GM12878 (cell line): ENCODE measurements around the gene RFX3. TPM values are rescaled to one million over a fixed set of nuclear protein-coding genes. Genes with fewer than 3 reads are reported as not detected.

Experiments used
- ATAC-seq: fragments of 200-7000 bp; cut with Tn5 transposase; 3 replicates; pipeline ENCODE4 v1.9.1; 2020; ENCODE audit warnings: mild to moderate bottlenecking, moderate library complexity
- BruUV-seq: library from RNA; stranded (reverse); fragments of 400-500 nt; replicated peaks from 2 replicates; lab custom pipeline; 2021; lab: Mats Ljungman, UMichigan
- CTCF ChIA-PET: fragments of 300-600 bp; sonication (Branson Sonifier 250); formaldehyde crosslinking; extraction: SDS; loops from one replicate; lab custom pipeline; 2021; ENCODE audit warnings: inconsistent platforms; lab: Yijun Ruan, JAX
- POLR2A ChIA-PET: fragments of 350-600 bp; formaldehyde crosslinking; extraction: SDS; loops from one replicate; lab custom pipeline; 2021; ENCODE audit warnings: inconsistent platforms; lab: Charles Lee
- RAD21 ChIA-PET: fragments of 300-600 bp; sonication (Branson Sonifier 250); formaldehyde crosslinking; loops from one replicate; lab custom pipeline; 2023; ENCODE audit warnings: antibody characterized with exemption; ENCODE audit not compliant: unreplicated experiment; lab: Charles Lee
- SMC1A ChIA-PET: fragments of 300-600 bp; sonication (Branson Sonifier 250); formaldehyde crosslinking; loops from one replicate; lab custom pipeline; 2023; ENCODE audit not compliant: unreplicated experiment, uncharacterized antibody; lab: Charles Lee
- DNase-seq: peaks from one replicate; pipeline ENCODE4 v3.0.0-alpha.2; 2011; ENCODE audit warnings: low read depth, low spot score
- FAIRE-seq: peaks from 3 replicates; lab custom pipeline; 2011; peaks lifted over from hg19 to GRCh38; lab: Jason Lieb, UNC
- H2AFZ ChIP-seq: 2 replicates; pipeline ENCODE4 v1.6.0; 2011; ENCODE audit warnings: low read depth, low read length, control low read depth; ENCODE audit not compliant: control insufficient read depth
- H3K27ac ChIP-seq: 2 replicates; pipeline ENCODE4 v1.5.1; 2011; ENCODE audit warnings: control low read depth; ENCODE audit not compliant: control insufficient read depth, insufficient read depth
- H3K27me3 ChIP-seq, 2 experiments: replicated peaks in 1 of 2; 2 replicates each; pipeline versions ENCODE4 v1.6.0 to v1.6.1; 2011; ENCODE audit warnings: low read length in 1 of 2; ENCODE audit not compliant: control insufficient read depth in 2 of 2, insufficient read depth in 2 of 2
- H3K36me3 ChIP-seq, 2 experiments: 2 replicates each; pipeline ENCODE4 v1.5.1; 2011; ENCODE audit warnings: low read length in 1 of 2; ENCODE audit not compliant: control insufficient read depth in 2 of 2, insufficient read depth in 2 of 2
- H3K4me1 ChIP-seq: 2 replicates; pipeline ENCODE4 v1.6.1; 2011; ENCODE audit warnings: mild to moderate bottlenecking, low read length, moderate library complexity, mixed read lengths; ENCODE audit not compliant: control insufficient read depth, insufficient read depth
- H3K4me2 ChIP-seq: 2 replicates; pipeline ENCODE4 v1.6.0; 2011; ENCODE audit warnings: control low read depth; ENCODE audit not compliant: control insufficient read depth, insufficient read depth
- H3K4me3 ChIP-seq: fragments of 200-600 bp; sonication (generic); 2 replicates; pipeline ENCODE4 v1.5.1; 2016
- H3K79me2 ChIP-seq: 2 replicates; pipeline ENCODE4 v1.6.0; 2011; ENCODE audit warnings: low read length; ENCODE audit not compliant: control insufficient read depth, insufficient read depth
- H3K9ac ChIP-seq: 2 replicates; pipeline ENCODE4 v1.8.0; 2011; ENCODE audit warnings: low read length, control low read depth, mixed read lengths; ENCODE audit not compliant: control insufficient read depth, insufficient read depth
- H3K9me3 ChIP-seq: replicated peaks from 3 replicates; pipeline ENCODE4 v1.5.1; 2011; ENCODE audit warnings: mild to moderate bottlenecking, low read length; ENCODE audit not compliant: control insufficient read depth, insufficient read depth
- H4K20me1 ChIP-seq: 2 replicates; pipeline ENCODE4 v1.6.0; 2011; ENCODE audit not compliant: control insufficient read depth, insufficient read depth
- ATF2 ChIP-seq: IDR thresholded peaks from 2 replicates; pipeline ENCODE4 v1.6.1; 2012; ENCODE audit warnings: low read length, inconsistent platforms
- BACH1 ChIP-seq: fragments of 450-650 bp; IDR thresholded peaks from 2 replicates; pipeline ENCODE4 v1.6.1; 2017; ENCODE audit warnings: mild to moderate bottlenecking, borderline replicate concordance
- CEBPB ChIP-seq, 2 experiments: fragments of 150-350 bp in 1 of 2; IDR thresholded peaks; 2 replicates each; pipeline ENCODE4 v1.6.1; 2012 to 2014; ENCODE audit warnings: low read depth in 2 of 2, low read length in 2 of 2, borderline replicate concordance in 1 of 2, inconsistent platforms in 1 of 2
- CHD1 ChIP-seq: IDR thresholded peaks from 2 replicates; pipeline ENCODE4 v1.6.1; 2012; ENCODE audit warnings: low read depth, low read length, improper control_type of control experiment
- KAT2A ChIP-seq: conservative IDR thresholded peaks from 2 replicates; pipeline ENCODE4 v1.6.1; 2011; ENCODE audit warnings: low read depth, low read length; ENCODE audit not compliant: control insufficient read depth
- NFIC ChIP-seq: IDR thresholded peaks from 2 replicates; pipeline ENCODE4 v1.6.1; 2012; ENCODE audit warnings: low read depth, mild to moderate bottlenecking, inconsistent platforms, low read length, moderate library complexity
- NRF1 ChIP-seq: conservative IDR thresholded peaks from 2 replicates; pipeline ENCODE4 v1.6.1; 2011; ENCODE audit warnings: mild to moderate bottlenecking, low read depth, low read length, improper control_type of control experiment
- POU2F2 ChIP-seq: IDR thresholded peaks from 3 replicates; pipeline ENCODE4 v1.6.1; 2011; ENCODE audit warnings: low read depth, mild to moderate bottlenecking, low read length, borderline replicate concordance
- RUNX3 ChIP-seq: IDR thresholded peaks from 2 replicates; pipeline ENCODE4 v1.6.1; 2012; ENCODE audit warnings: low read length, inconsistent platforms
- SIN3A ChIP-seq: IDR thresholded peaks from 2 replicates; pipeline ENCODE4 v1.6.1; 2012; ENCODE audit warnings: low read depth, low read length, improper control_type of control experiment
- SMARCA5 ChIP-seq: fragments of 450-650 bp; IDR thresholded peaks from 2 replicates; pipeline ENCODE4 v1.6.1; 2017; ENCODE audit warnings: mild to moderate bottlenecking
- SMC3 ChIP-seq: IDR thresholded peaks from 2 replicates; pipeline ENCODE4 v1.6.1; 2011; ENCODE audit warnings: low read length, improper control_type of control experiment, borderline replicate concordance
- TCF12 ChIP-seq: IDR thresholded peaks from 2 replicates; pipeline ENCODE4 v1.6.1; 2011; ENCODE audit warnings: low read depth, mild to moderate bottlenecking, low read length
- ZNF274 ChIP-seq: IDR thresholded peaks from one replicate; pipeline ENCODE4 v1.8.0; 2011; ENCODE audit not compliant: insufficient read length, insufficient read depth
- ZSCAN29 ChIP-seq: fragments of 450-650 bp; IDR thresholded peaks from 2 replicates; pipeline ENCODE4 v1.6.1; 2017; ENCODE audit warnings: mild to moderate bottlenecking, moderate library complexity
- in situ Hi-C: fragments of 300-500 bp; cut with MboI; formaldehyde crosslinking; loops from 9 replicates; pipeline ENCODE4 v1.14.3; 2018; ENCODE audit warnings: mixed read lengths
- intact Hi-C: fragments of 100-400 bp; cut with micrococcal nuclease; formaldehyde crosslinking; loops from one replicate; pipeline ENCODE4 v1.14.2; 2022; ENCODE audit not compliant: unreplicated experiment
- polyA plus RNA-seq, 11 experiments: library from polyadenylated mRNA; depleted of rRNA in 4 of 11; unstranded in 6 of 11; stranded (reverse) in 5 of 11; fragments of >200 nt; fragmentation: Nextera tagmentation in 4 of 11; fragmentation: Illumina TruSeq in 1 of 11; extraction: Ambion mirVana in 4 of 11; extraction: Trizol in 1 of 11; gene quantifications; 1 replicate in 1 of 11; 2 replicates in 10 of 11; pipeline versions ENCODE4 v1.2.1 to v1.2.3, GENCODE V29; 2011 to 2016; ENCODE audit warnings: inconsistent platforms in 2 of 11, missing spikeins in 2 of 11, low read depth in 1 of 11
- total RNA-seq, 4 experiments: library from RNA; depleted of rRNA in 3 of 4; stranded (reverse); fragments of >200 nt in 3 of 4; fragmentation: Illumina TruSeq in 1 of 4; extraction: Trizol in 1 of 4; gene quantifications; 2 replicates each; pipeline versions ENCODE4 v1.2.1 to v1.2.3, GENCODE V29; 2013 to 2021
- TF ChIP-seq, protein P1 (sequence below): fragments of 450-650 bp; IDR thresholded peaks from 2 replicates; pipeline ENCODE4 v1.6.1; 2017; ENCODE audit warnings: mild to moderate bottlenecking, moderate library complexity
- TF ChIP-seq, protein P2 (sequence below): fragments of 150-350 bp; IDR thresholded peaks from 2 replicates; pipeline ENCODE4 v1.6.1; 2016; ENCODE audit warnings: low read depth, low read length

Gene RFX3
- total and polyA plus RNA-seq, 10 of the 15 experiments (the other 5 are each of a cell fraction or from before 2014, with no cell fraction given): 1.2 to 26.4 (median 6.7) TPM

DNA sequence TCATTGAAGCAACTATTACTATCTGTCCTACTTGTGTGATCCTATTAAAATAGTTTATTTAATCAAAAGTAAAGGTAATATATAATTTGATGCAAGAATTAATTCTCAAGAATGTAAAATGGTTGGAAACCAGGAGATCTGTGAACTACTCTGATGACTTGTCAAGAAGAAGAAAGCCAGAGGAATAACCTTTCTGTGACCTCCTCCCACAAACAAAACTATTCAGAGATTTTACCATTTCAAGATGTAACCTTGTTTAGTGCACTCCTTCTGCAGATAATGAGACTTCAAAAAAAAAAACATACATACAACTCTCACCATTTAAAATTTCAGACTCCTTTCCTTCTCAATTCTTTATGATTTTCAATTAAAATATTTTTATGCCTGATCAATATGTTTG, 79.5 kb downstream of the RFX3 start:
- RAD21 ChIA-PET: no interaction called here
- no peaks in the 10 kb centered on the region for H3K9me3 ChIP-seq
- FAIRE-seq: peak; percentile 35
- POLR2A ChIA-PET: no interaction called here
- no peaks in the 10 kb centered on the region for H3K27me3 ChIP-seq
- no peak overlapping the region for H3K27ac ChIP-seq
- H4K20me1 ChIP-seq: no peaks in the 10 kb centered on the region
- DNase-seq: no peak
- H3K36me3 ChIP-seq: no peaks in the 10 kb centered on the region
- SMC1A ChIA-PET: no interaction called here
- ATAC-seq: no peak
- TF ChIP-seq, protein P1, sequence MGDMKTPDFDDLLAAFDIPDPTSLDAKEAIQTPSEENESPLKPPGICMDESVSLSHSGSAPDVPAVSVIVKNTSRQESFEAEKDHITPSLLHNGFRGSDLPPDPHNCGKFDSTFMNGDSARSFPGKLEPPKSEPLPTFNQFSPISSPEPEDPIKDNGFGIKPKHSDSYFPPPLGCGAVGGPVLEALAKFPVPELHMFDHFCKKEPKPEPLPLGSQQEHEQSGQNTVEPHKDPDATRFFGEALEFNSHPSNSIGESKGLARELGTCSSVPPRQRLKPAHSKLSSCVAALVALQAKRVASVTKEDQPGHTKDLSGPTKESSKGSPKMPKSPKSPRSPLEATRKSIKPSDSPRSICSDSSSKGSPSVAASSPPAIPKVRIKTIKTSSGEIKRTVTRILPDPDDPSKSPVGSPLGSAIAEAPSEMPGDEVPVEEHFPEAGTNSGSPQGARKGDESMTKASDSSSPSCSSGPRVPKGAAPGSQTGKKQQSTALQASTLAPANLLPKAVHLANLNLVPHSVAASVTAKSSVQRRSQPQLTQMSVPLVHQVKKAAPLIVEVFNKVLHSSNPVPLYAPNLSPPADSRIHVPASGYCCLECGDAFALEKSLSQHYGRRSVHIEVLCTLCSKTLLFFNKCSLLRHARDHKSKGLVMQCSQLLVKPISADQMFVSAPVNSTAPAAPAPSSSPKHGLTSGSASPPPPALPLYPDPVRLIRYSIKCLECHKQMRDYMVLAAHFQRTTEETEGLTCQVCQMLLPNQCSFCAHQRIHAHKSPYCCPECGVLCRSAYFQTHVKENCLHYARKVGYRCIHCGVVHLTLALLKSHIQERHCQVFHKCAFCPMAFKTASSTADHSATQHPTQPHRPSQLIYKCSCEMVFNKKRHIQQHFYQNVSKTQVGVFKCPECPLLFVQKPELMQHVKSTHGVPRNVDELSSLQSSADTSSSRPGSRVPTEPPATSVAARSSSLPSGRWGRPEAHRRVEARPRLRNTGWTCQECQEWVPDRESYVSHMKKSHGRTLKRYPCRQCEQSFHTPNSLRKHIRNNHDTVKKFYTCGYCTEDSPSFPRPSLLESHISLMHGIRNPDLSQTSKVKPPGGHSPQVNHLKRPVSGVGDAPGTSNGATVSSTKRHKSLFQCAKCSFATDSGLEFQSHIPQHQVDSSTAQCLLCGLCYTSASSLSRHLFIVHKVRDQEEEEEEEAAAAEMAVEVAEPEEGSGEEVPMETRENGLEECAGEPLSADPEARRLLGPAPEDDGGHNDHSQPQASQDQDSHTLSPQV: no peak
- no peak for TF ChIP-seq RUNX3
- TF ChIP-seq POU2F2: no peak
- TF ChIP-seq KAT2A: no peak
- no peak for TF ChIP-seq SMC3
- TF ChIP-seq CEBPB (IDR thresholded peaks at IDR 0.05; ENCODE audit: borderline replicate concordance in 1 of 2, low read depth in 2 of 2, low read length in 2 of 2): no peak
- TF ChIP-seq ZNF274: no peak
- TF ChIP-seq, protein P2, sequence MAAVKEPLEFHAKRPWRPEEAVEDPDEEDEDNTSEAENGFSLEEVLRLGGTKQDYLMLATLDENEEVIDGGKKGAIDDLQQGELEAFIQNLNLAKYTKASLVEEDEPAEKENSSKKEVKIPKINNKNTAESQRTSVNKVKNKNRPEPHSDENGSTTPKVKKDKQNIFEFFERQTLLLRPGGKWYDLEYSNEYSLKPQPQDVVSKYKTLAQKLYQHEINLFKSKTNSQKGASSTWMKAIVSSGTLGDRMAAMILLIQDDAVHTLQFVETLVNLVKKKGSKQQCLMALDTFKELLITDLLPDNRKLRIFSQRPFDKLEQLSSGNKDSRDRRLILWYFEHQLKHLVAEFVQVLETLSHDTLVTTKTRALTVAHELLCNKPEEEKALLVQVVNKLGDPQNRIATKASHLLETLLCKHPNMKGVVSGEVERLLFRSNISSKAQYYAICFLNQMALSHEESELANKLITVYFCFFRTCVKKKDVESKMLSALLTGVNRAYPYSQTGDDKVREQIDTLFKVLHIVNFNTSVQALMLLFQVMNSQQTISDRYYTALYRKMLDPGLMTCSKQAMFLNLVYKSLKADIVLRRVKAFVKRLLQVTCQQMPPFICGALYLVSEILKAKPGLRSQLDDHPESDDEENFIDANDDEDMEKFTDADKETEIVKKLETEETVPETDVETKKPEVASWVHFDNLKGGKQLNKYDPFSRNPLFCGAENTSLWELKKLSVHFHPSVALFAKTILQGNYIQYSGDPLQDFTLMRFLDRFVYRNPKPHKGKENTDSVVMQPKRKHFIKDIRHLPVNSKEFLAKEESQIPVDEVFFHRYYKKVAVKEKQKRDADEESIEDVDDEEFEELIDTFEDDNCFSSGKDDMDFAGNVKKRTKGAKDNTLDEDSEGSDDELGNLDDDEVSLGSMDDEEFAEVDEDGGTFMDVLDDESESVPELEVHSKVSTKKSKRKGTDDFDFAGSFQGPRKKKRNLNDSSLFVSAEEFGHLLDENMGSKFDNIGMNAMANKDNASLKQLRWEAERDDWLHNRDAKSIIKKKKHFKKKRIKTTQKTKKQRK: no peak
- TF ChIP-seq ATF2: no peak
- TF ChIP-seq ZSCAN29: no peak
- no peak for TF ChIP-seq NFIC
- TF ChIP-seq TCF12: no peak
- no peak for TF ChIP-seq CHD1
- no peak for TF ChIP-seq BACH1
- no peak for TF ChIP-seq NRF1
- TF ChIP-seq SMARCA5: no peak
- no peak for TF ChIP-seq SIN3A
- intact Hi-C loops: no loop called here
- no peak overlapping the region for H3K4me3 ChIP-seq
- H2AFZ ChIP-seq: no peak overlapping the region
- no peak overlapping the region for H3K4me2 ChIP-seq
- CTCF ChIA-PET: no interaction called here
- H3K79me2 ChIP-seq: no peaks in the 10 kb centered on the region
- no peak overlapping the region for H3K9ac ChIP-seq
- BruUV-seq: no TSS peak
- in situ Hi-C loops: loop anchor here (10.0 kb wide), 1 partner anchor 592 kb away; no protein-coding TSS in a partner anchor
- H3K4me1 ChIP-seq: no peaks in the 10 kb centered on the region
